HEK293 (cell line): ENCODE measurements around the gene CABP1.

Experiments
- CTCF ChIA-PET: fragments of 350-600 bp; formaldehyde crosslinking; extraction: SDS; loops from one replicate; lab custom pipeline; 2021; ENCODE audit warnings: antibody characterized with exemption; lab: Yijun Ruan, JAX
- POLR2A ChIA-PET: fragments of 300-600 bp; formaldehyde crosslinking; extraction: SDS; loops from one replicate; lab custom pipeline; 2020; ENCODE audit warnings: antibody characterized with exemption, inconsistent platforms; lab: Yijun Ruan, JAX
- H3K27ac ChIP-seq: fragments of 200-500 bp; sonication (Bioruptor generic); 2 replicates; pipeline ENCODE4 v1.5.1; 2014; ENCODE audit warnings: low read depth, low read length, control low read depth, inconsistent platforms; ENCODE audit errors: extremely low read depth
- H3K36me3 ChIP-seq, 2 experiments: fragments of 200-500 bp in 1 of 2; sonication (Bioruptor generic) in 1 of 2; 1 replicate in 1 of 2; 2 replicates in 1 of 2; pipeline ENCODE4 v1.5.1; 2014 to 2017; ENCODE audit warnings: inconsistent platforms in 2 of 2, low read length in 2 of 2; ENCODE audit not compliant: control insufficient read depth in 2 of 2, insufficient read depth in 1 of 2
- H3K4me1 ChIP-seq: fragments of 200-500 bp; sonication (Bioruptor generic); 2 replicates; pipeline ENCODE4 v1.5.1; 2014; ENCODE audit warnings: mild to moderate bottlenecking, low read length, inconsistent platforms; ENCODE audit not compliant: control insufficient read depth, insufficient read depth
- H3K4me3 ChIP-seq: 2 replicates; pipeline ENCODE4 v1.5.1; 2011; ENCODE audit warnings: low read depth, mild to moderate bottlenecking, control low read depth, low read length, moderate library complexity
- H3K9me3 ChIP-seq: fragments of 200-500 bp; sonication (Bioruptor generic); 2 replicates; pipeline ENCODE4 v1.5.1; 2014; ENCODE audit warnings: low read depth, low read length, inconsistent platforms; ENCODE audit not compliant: control insufficient read depth, insufficient read depth
- GFI1B ChIP-seq: fragments of 450-650 bp; formaldehyde crosslinking; IDR thresholded peaks from 2 replicates; pipeline ENCODE4 v1.5.1; 2016; ENCODE audit warnings: missing biosample characterization, missing genetic modification characterization
- GLIS1 ChIP-seq: fragments of 450-650 bp; formaldehyde crosslinking; IDR thresholded peaks from 2 replicates; pipeline ENCODE4 v1.5.1; 2016; ENCODE audit warnings: missing biosample characterization, missing genetic modification characterization
- MYNN ChIP-seq: fragments of 450-650 bp; formaldehyde crosslinking; IDR thresholded peaks from 2 replicates; pipeline ENCODE4 v1.5.1; 2016; ENCODE audit warnings: missing biosample characterization, missing genetic modification characterization, borderline replicate concordance
- TCF7L2 ChIP-seq: IDR thresholded peaks from 2 replicates; pipeline ENCODE4 v1.6.1; 2011; ENCODE audit warnings: low read depth, mild to moderate bottlenecking, inconsistent platforms, low read length, moderate library complexity, borderline replicate concordance
- ZNF214 ChIP-seq: fragments of 450-650 bp; formaldehyde crosslinking; IDR thresholded peaks from 2 replicates; pipeline ENCODE4 v1.5.1; 2017; ENCODE audit warnings: missing biosample characterization, mild to moderate bottlenecking, missing genetic modification characterization, borderline replicate concordance
- ZNF529 ChIP-seq: fragments of 450-650 bp; formaldehyde crosslinking; IDR thresholded peaks from 2 replicates; pipeline ENCODE4 v1.5.1; 2017; ENCODE audit warnings: missing genetic modification characterization, missing biosample characterization; ENCODE audit not compliant: insufficient replicate concordance
- ZNF623 ChIP-seq: fragments of 450-650 bp; formaldehyde crosslinking; IDR thresholded peaks from 2 replicates; pipeline ENCODE4 v1.5.1; 2016; ENCODE audit warnings: missing biosample characterization, missing genetic modification characterization
- ZNF664 ChIP-seq: fragments of 450-650 bp; formaldehyde crosslinking; IDR thresholded peaks from 2 replicates; pipeline ENCODE4 v1.5.1; 2016; ENCODE audit warnings: missing biosample characterization, missing genetic modification characterization
- TF ChIP-seq, protein P1 (sequence below): fragments of 450-650 bp; formaldehyde crosslinking; IDR thresholded peaks from 2 replicates; pipeline ENCODE4 v1.5.1; 2016; ENCODE audit warnings: missing biosample characterization, missing genetic modification characterization
- TF ChIP-seq, protein P2 (sequence below): fragments of 450-650 bp; formaldehyde crosslinking; IDR thresholded peaks from 2 replicates; pipeline ENCODE4 v1.5.1; 2017; ENCODE audit warnings: missing biosample characterization, missing genetic modification characterization

Gene CABP1

DNA sequence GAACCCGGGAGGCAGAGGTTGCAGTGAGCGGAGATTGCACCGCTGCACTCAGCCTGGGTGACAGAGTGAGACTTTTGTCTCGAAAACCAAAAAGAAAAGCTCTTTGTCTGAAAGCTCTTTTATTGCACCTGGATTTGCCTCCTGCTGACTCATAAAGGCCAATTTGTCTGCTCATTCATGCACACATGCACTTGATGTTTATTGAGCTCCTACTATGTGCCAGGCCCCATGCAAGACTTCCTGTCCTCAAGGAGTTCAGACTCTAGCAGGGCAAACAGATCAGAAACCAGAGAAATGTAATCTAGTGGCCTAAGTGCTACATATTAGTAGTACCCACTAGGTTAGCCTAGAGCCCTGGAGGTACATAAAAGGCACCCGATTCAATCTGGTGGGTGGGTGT is 30.2 kb downstream of the CABP1 start:
- Histone ChIP-seq H3K4me3 (no peak overlapping the region), H3K9me3 (no peaks in the 10 kb centered on the region), H3K4me1 (no peaks in the 10 kb centered on the region), H3K27ac (no peak overlapping the region), H3K36me3 (no peaks in the 10 kb centered on the region)
- POLR2A ChIA-PET = no interaction called here
- 0 out of 2 replicates have a peak, but pooled peaks have one; percentile 42 for TF ChIP-seq ZNF664 (tag by site-specific recombination)
- TF ChIP-seq GLIS1 (tag by site-specific recombination) = peak; percentile 40; the same call in 1 of the 2 replicates
- TF ChIP-seq, protein P1, sequence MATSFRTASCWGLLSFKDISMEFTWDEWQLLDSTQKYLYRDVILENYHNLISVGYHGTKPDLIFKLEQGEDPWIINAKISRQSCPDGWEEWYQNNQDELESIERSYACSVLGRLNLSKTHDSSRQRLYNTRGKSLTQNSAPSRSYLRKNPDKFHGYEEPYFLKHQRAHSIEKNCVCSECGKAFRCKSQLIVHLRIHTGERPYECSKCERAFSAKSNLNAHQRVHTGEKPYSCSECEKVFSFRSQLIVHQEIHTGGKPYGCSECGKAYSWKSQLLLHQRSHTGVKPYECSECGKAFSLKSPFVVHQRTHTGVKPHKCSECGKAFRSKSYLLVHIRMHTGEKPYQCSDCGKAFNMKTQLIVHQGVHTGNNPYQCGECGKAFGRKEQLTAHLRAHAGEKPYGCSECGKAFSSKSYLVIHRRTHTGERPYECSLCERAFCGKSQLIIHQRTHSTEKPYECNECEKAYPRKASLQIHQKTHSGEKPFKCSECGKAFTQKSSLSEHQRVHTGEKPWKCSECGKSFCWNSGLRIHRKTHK (tag by site-specific recombination) = no peak
- CTCF ChIA-PET = interaction anchor here (0.6 to 3.9 kb wide), 3 partner anchors 23 to 335 kb away, joined by 3 to 23 read pairs (median 3); no protein-coding TSS in a partner anchor

DNA sequence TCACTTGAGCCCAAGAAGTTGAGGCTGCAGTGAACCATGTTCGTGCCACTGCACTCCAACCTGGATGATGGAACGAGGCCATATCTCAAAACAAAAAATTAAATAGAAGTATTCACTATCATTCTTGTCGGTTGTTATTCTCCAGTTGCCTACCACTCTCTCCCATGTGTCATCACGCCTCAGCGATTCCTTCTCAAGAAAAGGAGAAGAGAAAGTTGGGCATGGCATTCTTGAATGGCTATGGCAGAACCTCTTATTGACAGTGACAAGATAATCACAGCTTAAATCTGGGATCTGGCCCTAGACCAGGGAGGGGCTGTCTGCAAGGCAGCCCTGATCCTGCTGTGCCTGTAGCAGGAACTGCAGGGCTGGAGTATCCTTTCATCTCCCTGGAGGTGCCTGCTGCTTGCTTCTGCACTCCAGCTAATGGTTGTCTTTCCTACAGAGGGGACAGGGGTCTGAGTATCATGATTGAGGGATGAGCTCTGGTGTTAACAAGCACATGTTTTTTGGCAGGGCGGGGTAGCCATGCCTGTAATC is 33.7 kb downstream of the CABP1 start:
- TF ChIP-seq, protein P2, sequence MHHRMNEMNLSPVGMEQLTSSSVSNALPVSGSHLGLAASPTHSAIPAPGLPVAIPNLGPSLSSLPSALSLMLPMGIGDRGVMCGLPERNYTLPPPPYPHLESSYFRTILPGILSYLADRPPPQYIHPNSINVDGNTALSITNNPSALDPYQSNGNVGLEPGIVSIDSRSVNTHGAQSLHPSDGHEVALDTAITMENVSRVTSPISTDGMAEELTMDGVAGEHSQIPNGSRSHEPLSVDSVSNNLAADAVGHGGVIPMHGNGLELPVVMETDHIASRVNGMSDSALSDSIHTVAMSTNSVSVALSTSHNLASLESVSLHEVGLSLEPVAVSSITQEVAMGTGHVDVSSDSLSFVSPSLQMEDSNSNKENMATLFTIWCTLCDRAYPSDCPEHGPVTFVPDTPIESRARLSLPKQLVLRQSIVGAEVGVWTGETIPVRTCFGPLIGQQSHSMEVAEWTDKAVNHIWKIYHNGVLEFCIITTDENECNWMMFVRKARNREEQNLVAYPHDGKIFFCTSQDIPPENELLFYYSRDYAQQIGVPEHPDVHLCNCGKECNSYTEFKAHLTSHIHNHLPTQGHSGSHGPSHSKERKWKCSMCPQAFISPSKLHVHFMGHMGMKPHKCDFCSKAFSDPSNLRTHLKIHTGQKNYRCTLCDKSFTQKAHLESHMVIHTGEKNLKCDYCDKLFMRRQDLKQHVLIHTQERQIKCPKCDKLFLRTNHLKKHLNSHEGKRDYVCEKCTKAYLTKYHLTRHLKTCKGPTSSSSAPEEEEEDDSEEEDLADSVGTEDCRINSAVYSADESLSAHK (tag by site-specific recombination) = no peak
- no peak for TF ChIP-seq ZNF214 (tag by site-specific recombination)
- ChIA-PET CTCF (interaction anchor here (0.9 to 3.4 kb wide), 3 partner anchors 25 to 94 kb away, joined by 5 to 25 read pairs (median 5); no protein-coding TSS in a partner anchor), POLR2A (interaction anchor here (1.6 kb wide), 1 partner anchor 9 kb away, joined by 3 read pairs; no protein-coding TSS in a partner anchor)
- no peaks in the 10 kb centered on the region for H3K36me3 ChIP-seq
- no peaks in the 10 kb centered on the region for H3K9me3 ChIP-seq
- H3K4me1 ChIP-seq = no peaks in the 10 kb centered on the region
- no peak overlapping the region for H3K27ac ChIP-seq
- H3K4me3 ChIP-seq = no peak overlapping the region

DNA sequence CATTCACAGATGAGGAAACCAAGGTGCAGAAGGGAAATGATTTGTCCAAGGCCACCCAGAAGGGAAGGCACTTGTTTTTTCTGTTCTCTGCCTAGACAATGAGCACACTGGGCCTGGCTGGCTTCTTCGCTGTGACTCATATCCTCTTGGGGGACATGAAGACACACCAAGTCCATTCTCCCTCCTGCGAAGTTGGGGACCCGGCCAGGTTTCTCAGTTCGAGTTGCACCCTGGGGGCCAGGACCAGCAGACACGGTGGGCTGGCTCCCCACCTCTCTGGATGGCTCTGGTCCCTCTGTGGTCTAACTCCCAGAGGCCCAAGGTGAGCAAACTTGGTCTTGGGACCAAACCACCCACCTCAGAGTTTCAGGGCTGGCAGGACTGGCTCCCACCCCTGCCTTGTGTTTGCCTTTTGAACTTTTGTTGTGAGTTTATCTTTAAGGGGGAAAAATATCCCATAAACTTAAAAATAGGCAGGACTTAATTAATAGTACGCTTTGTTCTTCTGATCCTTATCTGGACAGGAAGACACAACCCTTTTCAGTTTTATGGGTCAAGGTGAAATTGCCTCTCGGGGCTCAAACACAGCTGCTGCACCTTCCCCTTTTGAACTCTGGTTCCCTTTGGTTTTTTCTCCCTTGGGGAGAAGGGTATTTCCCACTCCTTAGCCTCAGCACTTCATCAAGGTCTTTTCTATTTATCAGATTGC is 37.5 kb downstream of the CABP1 start:
- POLR2A ChIA-PET = interaction anchor here (0.6 kb wide), 1 partner anchor 223 kb away, joined by 7 read pairs; no protein-coding TSS in a partner anchor
- Histone ChIP-seq H3K4me3 (no peak overlapping the region), H3K27ac (no peak overlapping the region), H3K9me3 (no peaks in the 10 kb centered on the region), H3K4me1 (no peaks in the 10 kb centered on the region), H3K36me3 (no peaks in the 10 kb centered on the region)
- TF ChIP-seq MYNN (tag by site-specific recombination) (no peak), TCF7L2 (peak; percentile 32; the same call in 1 of the 2 replicates), ZNF664 (tag by site-specific recombination) (no peak), GLIS1 (tag by site-specific recombination) (peak; percentile 53)
- CTCF ChIA-PET = interaction anchor here (1.3 to 3.4 kb wide), 3 partner anchors 29 to 31 kb away, joined by 3 to 25 read pairs (median 7); no protein-coding TSS in a partner anchor

DNA sequence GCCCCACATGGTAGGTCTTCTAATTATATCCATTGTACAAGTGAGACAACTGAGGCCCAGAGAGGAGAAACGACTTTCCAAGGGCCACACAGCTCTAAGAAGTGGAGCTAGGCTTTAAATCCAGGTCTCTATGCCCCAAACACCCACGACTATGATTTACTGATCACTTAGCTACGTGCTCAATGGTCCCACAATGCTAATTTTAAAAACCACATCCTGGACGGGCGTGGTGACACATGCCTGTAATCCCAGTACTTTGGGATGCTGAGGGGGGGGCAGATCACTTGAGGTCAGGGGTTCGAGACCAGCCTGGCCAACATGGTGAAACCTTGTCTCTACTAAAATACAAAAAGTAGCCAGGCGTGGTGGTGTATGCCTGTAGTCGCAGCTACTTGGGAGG is 38.1 kb downstream of the CABP1 start:
- Histone ChIP-seq H3K4me3 (no peak overlapping the region), H3K36me3 (no peaks in the 10 kb centered on the region), H3K4me1 (no peaks in the 10 kb centered on the region), H3K9me3 (no peaks in the 10 kb centered on the region)
- CTCF ChIA-PET = interaction anchor here (1.3 to 2.0 kb wide), 2 partner anchors 29 to 32 kb away, joined by 3 to 7 read pairs; no protein-coding TSS in a partner anchor
- TF ChIP-seq ZNF623 (tag by site-specific recombination) (no peak), GFI1B (tag by site-specific recombination) (no peak), ZNF529 (tag by site-specific recombination) (no peak)
- TF ChIP-seq, all 188 proteins: peak for 0
- no peak overlapping the region for H3K27ac ChIP-seq
- POLR2A ChIA-PET = interaction anchor here (0.6 to 1.1 kb wide), 4 partner anchors 16 to 223 kb away, joined by 3 to 7 read pairs (median 5); partner anchors contain the start of gene POP5
